HG03175 (cell line): ENCODE results near the gene RAB31.
A peak's percentile ranks its signal among the peaks of the same experiment; 100 is the strongest.

ENCODE experiments used
- ATAC-seq: cut with Tn5 transposase; IDR thresholded peaks from one replicate; pipeline ENCODE4 v1.9.1; 2021; ENCODE audit warnings: mild to moderate bottlenecking, moderate library complexity; ENCODE audit not compliant: unreplicated experiment

Gene RAB31

GRCh38 chr18:9858642-9859041 lies 150.5 kb downstream of the RAB31 start:
- ATAC-seq, result no peak

DNA sequence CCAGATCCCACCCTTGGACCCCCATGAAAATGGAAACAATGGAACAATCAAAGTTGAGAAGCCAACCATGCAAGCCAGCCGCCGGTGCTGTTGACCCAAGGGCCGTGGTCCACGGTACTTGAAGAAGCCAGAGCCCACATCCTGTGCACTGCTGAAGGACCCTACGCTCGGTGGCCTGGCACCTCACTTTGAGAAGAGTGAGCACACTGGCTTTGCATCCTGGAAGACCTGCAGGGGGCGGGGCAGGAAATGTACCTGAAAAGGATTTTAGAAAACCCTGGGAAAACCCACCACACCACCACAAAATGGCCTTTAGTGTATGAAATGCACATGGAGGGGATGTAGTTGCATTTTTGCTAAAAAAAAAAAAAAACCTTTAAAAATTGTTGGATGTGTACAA lies 151.1 kb downstream of the RAB31 start:
- no peak for ATAC-seq

DNA sequence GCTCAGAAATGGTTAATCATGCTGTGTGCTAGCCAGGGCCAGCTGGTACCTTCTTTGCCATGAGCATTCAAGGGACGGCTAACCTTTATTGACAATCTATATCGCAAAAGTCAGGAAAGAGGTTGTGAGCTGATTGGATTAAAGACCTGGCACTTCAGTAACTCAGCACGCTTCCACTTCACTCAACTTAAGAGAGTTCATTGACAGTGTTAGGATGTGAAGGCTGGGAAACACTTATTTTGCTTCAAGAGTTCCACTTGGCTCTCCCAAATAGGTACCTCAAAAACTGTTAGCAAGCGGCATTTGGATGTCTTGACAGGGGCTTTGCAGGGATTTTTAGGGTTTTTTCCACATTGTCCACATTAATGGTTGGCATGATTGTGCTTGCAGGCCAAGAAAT lies 152.6 kb downstream of the RAB31 start:
- no peak for ATAC-seq

DNA sequence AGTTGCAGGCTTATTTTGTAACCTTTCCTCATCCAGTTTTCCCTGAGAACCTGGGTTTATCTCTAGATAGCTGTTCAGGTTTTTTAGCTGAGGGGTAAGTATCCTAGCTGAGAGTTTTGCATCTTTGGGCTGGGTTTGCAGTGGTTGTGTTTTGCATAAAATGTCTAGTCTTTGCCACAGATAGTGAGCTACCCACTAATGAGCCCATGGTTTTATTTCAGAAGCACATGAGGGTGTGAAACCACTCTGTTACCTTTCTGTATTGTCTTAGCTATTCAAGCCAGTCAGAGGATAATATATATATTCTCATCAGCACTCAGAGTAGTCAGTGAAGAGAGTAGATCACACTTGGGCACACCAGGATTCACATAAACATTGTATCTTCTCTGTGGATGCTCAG lies 153.1 kb downstream of the RAB31 start:
- ATAC-seq, result peak; percentile 95

- ATAC-seq, result no peak
Observed at GRCh38 chr18:9861933-9862332, 153.8 kb downstream of the RAB31 start.

- no peak for ATAC-seq
Observed at GRCh38 chr18:9862686-9863085, 154.6 kb downstream of the RAB31 start.

- no peak for ATAC-seq
Observed at GRCh38 chr18:9863282-9863681, 155.2 kb downstream of the RAB31 start.

GRCh38 chr18:9865764-9866490 lies 157.8 kb downstream of the RAB31 start:
- no peak for ATAC-seq

DNA sequence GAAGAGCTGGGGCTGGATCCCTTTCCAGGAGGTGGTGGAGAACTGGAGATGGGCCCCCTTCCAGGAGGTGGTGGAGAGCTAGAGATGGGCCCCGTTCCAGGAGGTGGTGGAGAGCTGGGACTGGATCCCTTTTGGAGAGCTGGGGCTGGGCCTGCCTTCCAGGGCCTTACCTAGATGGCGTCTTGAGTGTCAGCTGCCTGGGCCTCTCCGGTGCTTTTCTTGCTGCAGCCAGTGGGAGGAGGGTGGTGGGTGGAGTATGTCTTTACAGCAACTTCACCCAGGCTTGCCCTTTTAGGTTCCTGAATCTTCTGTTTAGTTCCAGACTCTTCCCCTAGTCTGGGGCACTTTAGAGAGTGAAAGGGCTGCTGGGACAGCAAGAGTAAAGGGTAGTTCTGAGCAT lies 158.5 kb downstream of the RAB31 start:
- no peak for ATAC-seq

DNA sequence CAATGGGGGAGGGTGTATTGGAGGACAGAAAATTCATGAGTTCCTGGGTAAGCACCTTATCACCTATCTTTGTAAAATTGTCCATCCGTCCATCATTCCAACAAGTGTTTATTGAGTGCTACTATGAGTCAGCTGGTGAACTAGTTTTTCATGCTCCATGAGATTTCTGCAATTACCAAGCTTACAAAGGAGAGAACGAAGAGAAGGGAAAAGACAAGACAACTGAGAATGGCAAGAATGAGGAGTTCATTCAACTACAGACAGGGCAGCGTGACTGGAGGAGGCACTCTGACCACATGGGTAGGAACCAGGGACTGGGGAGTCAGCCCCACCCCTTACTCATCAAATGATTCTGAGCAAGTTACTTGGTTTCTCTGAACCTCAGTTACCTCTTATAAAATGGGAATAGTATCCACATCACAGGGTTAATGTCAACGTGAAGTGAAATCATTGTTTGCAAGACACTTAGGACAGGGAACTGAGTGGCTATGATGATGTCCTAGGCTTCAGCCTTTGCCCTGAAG lies 159.0 kb downstream of the RAB31 start:
- no peak for ATAC-seq

DNA sequence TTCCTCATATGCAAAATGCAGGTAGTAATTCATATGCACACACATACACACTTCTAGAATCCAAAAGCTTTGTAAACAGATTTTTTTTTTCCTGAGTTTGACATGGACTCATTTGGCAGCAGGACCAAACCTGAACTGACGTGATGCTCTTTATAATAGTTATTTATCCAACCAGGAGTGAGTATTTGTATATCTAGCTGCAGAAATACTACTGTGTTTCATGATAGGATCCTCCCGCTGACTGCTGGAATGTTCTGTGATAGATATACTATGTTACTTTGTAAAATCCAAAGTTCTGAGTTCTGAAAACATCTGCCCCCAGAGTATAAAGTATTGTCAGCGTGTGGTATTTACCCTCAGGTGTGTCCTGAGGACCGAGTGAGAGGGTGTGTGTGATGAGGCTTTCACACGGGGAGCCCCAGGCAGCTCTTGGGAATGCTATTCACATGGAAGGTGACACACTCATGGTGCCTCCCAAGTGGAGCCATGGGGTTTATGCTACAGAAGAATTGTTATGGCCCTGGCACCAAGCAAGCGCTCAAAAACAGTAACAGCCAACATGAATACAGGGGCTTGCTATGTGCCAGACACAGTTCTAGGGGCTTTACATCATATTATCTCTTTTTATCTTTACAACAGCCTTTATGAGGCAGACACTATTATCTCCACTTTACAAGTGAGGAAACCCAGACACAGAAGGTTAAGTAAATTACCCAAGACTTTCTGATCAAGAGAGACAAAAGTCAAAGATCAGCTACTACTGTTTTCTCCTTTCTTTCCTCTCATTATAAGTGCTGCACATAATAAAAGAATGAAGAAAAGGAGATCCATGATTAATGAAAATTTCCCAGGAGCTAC lies 161.0 kb downstream of the RAB31 start:
- ATAC-seq, result no peak

GRCh38 chr18:9869715-9870430 lies 161.8 kb downstream of the RAB31 start:
- no peak for ATAC-seq

GRCh38 chr18:9870431-9871008 lies 162.4 kb downstream of the RAB31 start:
- no peak for ATAC-seq

DNA sequence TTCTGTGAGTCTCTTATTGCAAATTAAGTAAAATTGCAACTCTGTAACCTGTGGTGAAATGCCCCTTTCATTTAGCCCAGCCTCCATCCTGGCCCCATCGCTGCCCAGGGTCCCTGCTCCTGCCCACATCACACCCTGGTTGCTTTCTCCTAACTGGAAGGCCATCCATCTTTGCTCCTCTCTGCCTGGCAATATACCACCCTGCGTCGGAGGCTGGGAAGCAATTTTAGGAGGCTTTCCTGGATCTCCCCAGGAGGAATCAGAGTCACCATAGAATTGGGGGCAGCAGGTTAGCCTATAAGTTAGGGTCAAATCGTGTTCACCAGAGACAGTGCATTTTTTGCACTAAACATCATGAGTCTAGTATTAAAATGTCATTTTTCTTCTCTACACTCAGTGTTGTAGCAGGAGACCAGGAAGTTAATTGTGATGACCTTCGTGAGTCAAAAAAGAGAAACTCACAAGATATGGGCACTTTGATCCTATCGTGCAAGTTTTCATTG lies 163.2 kb downstream of the RAB31 start:
- ATAC-seq, result no peak

GRCh38 chr18:9872823-9873222 lies 164.7 kb downstream of the RAB31 start:
- no peak for ATAC-seq

- ATAC-seq, result no peak
Observed at GRCh38 chr18:9874728-9875127, 166.6 kb downstream of the RAB31 start.

DNA sequence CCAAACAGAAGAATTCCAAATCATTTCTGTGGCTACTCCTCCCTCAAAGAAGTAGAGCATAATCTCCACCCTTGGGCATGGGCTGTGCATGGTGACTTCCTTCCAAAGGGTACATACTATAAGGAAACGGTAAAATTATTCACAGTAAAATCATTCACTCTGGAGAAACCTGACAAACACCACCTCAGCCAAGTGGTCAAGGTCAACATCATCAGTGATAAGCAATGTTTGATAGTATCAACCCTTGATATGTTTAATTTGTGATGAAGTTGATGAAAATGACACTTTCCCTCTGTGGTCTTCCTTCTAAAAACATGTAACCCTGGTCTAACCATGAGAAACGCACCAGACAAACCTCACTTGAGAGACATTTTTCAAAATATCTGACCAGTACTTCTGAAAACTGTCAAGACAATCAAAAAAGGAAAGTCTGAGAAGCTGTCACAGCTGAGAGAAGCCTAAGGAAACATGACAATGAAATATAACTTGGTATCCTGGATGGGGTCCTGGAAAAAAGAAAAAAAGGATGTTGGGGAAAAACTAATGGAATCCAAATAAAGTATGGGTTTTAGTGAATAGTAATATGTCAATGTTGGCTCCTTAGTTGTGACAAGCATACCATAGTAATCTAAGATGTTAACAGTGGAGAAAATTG lies 168.2 kb downstream of the RAB31 start:
- no peak for ATAC-seq

- no peak for ATAC-seq
Observed at GRCh38 chr18:9876867-9877654, 169.0 kb downstream of the RAB31 start.

DNA sequence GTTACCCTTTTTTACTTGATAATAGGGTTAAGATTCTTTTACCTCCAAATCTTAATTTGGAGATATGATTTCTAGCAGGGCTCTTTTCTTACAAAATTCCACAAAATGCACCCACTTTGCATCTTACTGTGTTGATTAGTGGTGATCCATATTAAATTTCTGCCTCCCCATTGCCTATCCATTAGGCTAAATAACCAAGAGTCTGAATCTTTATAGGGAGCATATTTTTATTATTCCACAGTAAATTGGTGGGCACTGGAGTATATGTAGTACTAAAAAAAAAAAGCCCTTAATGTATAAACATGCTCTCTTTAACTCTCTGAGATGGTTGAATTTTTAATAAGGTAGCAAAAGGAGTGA lies 169.5 kb downstream of the RAB31 start:
- ATAC-seq, result no peak

DNA sequence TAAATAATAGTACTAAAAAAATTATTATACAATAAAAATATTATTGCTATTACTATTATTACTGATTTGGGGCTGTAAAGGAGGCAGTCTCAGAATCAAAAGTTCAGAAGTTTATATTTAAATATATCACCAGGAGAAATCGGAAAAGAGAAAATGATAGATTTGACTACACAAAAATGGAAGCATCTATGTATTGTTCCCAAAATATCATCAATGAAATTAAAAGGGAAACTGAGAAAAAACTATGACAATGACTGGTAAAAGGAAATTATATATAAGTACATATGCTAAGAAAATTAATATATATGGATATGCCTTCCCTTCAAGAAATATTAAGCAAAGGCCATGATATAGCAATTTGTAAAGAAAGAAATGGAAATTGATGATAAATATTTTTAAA lies 170.0 kb downstream of the RAB31 start:
- no peak for ATAC-seq
